GM12878 (cell line): ENCODE measurements around the gene NHERF2. TPM values are rescaled to one million over a fixed set of nuclear protein-coding genes. Genes with fewer than 3 reads are reported as not detected.

ENCODE experiments used
- ATAC-seq: fragments of 200-7000 bp; cut with Tn5 transposase; 3 replicates; pipeline ENCODE4 v1.9.1; 2020; ENCODE audit warnings: mild to moderate bottlenecking, moderate library complexity
- BruUV-seq: library from RNA; stranded (reverse); fragments of 400-500 nt; replicated peaks from 2 replicates; lab custom pipeline; 2021; lab: Mats Ljungman, UMichigan
- CTCF ChIA-PET: fragments of 300-600 bp; sonication (Branson Sonifier 250); formaldehyde crosslinking; extraction: SDS; loops from one replicate; lab custom pipeline; 2021; ENCODE audit warnings: inconsistent platforms; lab: Yijun Ruan, JAX
- POLR2A ChIA-PET: fragments of 350-600 bp; formaldehyde crosslinking; extraction: SDS; loops from one replicate; lab custom pipeline; 2021; ENCODE audit warnings: inconsistent platforms; lab: Charles Lee
- RAD21 ChIA-PET: fragments of 300-600 bp; sonication (Branson Sonifier 250); formaldehyde crosslinking; loops from one replicate; lab custom pipeline; 2023; ENCODE audit warnings: antibody characterized with exemption; ENCODE audit not compliant: unreplicated experiment; lab: Charles Lee
- SMC1A ChIA-PET: fragments of 300-600 bp; sonication (Branson Sonifier 250); formaldehyde crosslinking; loops from one replicate; lab custom pipeline; 2023; ENCODE audit not compliant: unreplicated experiment, uncharacterized antibody; lab: Charles Lee
- DNase-seq: peaks from one replicate; pipeline ENCODE4 v3.0.0-alpha.2; 2011; ENCODE audit warnings: low read depth, low spot score
- FAIRE-seq: peaks from 3 replicates; lab custom pipeline; 2011; peaks lifted over from hg19 to GRCh38; lab: Jason Lieb, UNC
- H2AFZ ChIP-seq: 2 replicates; pipeline ENCODE4 v1.6.0; 2011; ENCODE audit warnings: low read depth, low read length, control low read depth; ENCODE audit not compliant: control insufficient read depth
- H3K27ac ChIP-seq: 2 replicates; pipeline ENCODE4 v1.5.1; 2011; ENCODE audit warnings: control low read depth; ENCODE audit not compliant: control insufficient read depth, insufficient read depth
- H3K27me3 ChIP-seq, 2 experiments: replicated peaks in 1 of 2; 2 replicates each; pipeline versions ENCODE4 v1.6.0 to v1.6.1; 2011; ENCODE audit warnings: low read length in 1 of 2; ENCODE audit not compliant: control insufficient read depth in 2 of 2, insufficient read depth in 2 of 2
- H3K36me3 ChIP-seq, 2 experiments: 2 replicates each; pipeline ENCODE4 v1.5.1; 2011; ENCODE audit warnings: low read length in 1 of 2; ENCODE audit not compliant: control insufficient read depth in 2 of 2, insufficient read depth in 2 of 2
- H3K4me1 ChIP-seq: 2 replicates; pipeline ENCODE4 v1.6.1; 2011; ENCODE audit warnings: mild to moderate bottlenecking, low read length, moderate library complexity, mixed read lengths; ENCODE audit not compliant: control insufficient read depth, insufficient read depth
- H3K4me2 ChIP-seq: 2 replicates; pipeline ENCODE4 v1.6.0; 2011; ENCODE audit warnings: control low read depth; ENCODE audit not compliant: control insufficient read depth, insufficient read depth
- H3K4me3 ChIP-seq: fragments of 200-600 bp; sonication (generic); 2 replicates; pipeline ENCODE4 v1.5.1; 2016
- H3K79me2 ChIP-seq: 2 replicates; pipeline ENCODE4 v1.6.0; 2011; ENCODE audit warnings: low read length; ENCODE audit not compliant: control insufficient read depth, insufficient read depth
- H3K9ac ChIP-seq: 2 replicates; pipeline ENCODE4 v1.8.0; 2011; ENCODE audit warnings: low read length, control low read depth, mixed read lengths; ENCODE audit not compliant: control insufficient read depth, insufficient read depth
- H3K9me3 ChIP-seq: replicated peaks from 3 replicates; pipeline ENCODE4 v1.5.1; 2011; ENCODE audit warnings: mild to moderate bottlenecking, low read length; ENCODE audit not compliant: control insufficient read depth, insufficient read depth
- H4K20me1 ChIP-seq: 2 replicates; pipeline ENCODE4 v1.6.0; 2011; ENCODE audit not compliant: control insufficient read depth, insufficient read depth
- BHLHE40 ChIP-seq, 2 experiments: fragments of 450-650 bp in 1 of 2; IDR thresholded peaks; 2 replicates each; pipeline ENCODE4 v1.6.1; 2011 to 2017; ENCODE audit warnings: low read depth in 2 of 2, borderline replicate concordance in 1 of 2, improper control_type of control experiment in 1 of 2, low read length in 1 of 2, mild to moderate bottlenecking in 1 of 2
- CTCF ChIP-seq, 3 experiments: IDR thresholded peaks in 2 of 3; conservative IDR thresholded peaks in 1 of 3; 2 replicates each; pipeline ENCODE4 v1.5.1; 2011; ENCODE audit warnings: low read depth in 3 of 3, low read length in 3 of 3, mild to moderate bottlenecking in 3 of 3, control low read depth in 2 of 3, moderate library complexity in 2 of 3, inconsistent platforms in 1 of 3, mixed read lengths in 1 of 3; ENCODE audit not compliant: control insufficient read depth in 2 of 3, insufficient read depth in 1 of 3; ENCODE audit errors: extremely low read depth in 1 of 3
- EZH2 ChIP-seq: IDR thresholded peaks from 2 replicates; pipeline ENCODE4 v1.6.1; 2012; ENCODE audit warnings: low read depth, mild to moderate bottlenecking, control low read depth, inconsistent platforms, low read length, borderline replicate concordance; ENCODE audit not compliant: control insufficient read depth
- WGBS: methylation state at CpG from one replicate; pipeline ENCODE4 v1.1.6; 2016; ENCODE audit warnings: low lambda C conversion rate; ENCODE audit not compliant: insufficient replicate concordance, insufficient coverage; ENCODE audit errors: missing lambda C conversion rate; 5-methylcytosine and 5-hydroxymethylcytosine counted together
- in situ Hi-C: fragments of 300-500 bp; cut with MboI; formaldehyde crosslinking; loops from 9 replicates; pipeline ENCODE4 v1.14.3; 2018; ENCODE audit warnings: mixed read lengths
- intact Hi-C: fragments of 100-400 bp; cut with micrococcal nuclease; formaldehyde crosslinking; loops from one replicate; pipeline ENCODE4 v1.14.2; 2022; ENCODE audit not compliant: unreplicated experiment
- polyA plus RNA-seq, 11 experiments: library from polyadenylated mRNA; depleted of rRNA in 4 of 11; unstranded in 6 of 11; stranded (reverse) in 5 of 11; fragments of >200 nt; fragmentation: Nextera tagmentation in 4 of 11; fragmentation: Illumina TruSeq in 1 of 11; extraction: Ambion mirVana in 4 of 11; extraction: Trizol in 1 of 11; gene quantifications; 1 replicate in 1 of 11; 2 replicates in 10 of 11; pipeline versions ENCODE4 v1.2.1 to v1.2.3, GENCODE V29; 2011 to 2016; ENCODE audit warnings: inconsistent platforms in 2 of 11, missing spikeins in 2 of 11, low read depth in 1 of 11
- total RNA-seq, 4 experiments: library from RNA; depleted of rRNA in 3 of 4; stranded (reverse); fragments of >200 nt in 3 of 4; fragmentation: Illumina TruSeq in 1 of 4; extraction: Trizol in 1 of 4; gene quantifications; 2 replicates each; pipeline versions ENCODE4 v1.2.1 to v1.2.3, GENCODE V29; 2013 to 2021
- TF ChIP-seq, protein P1 (sequence below): IDR thresholded peaks from 2 replicates; pipeline ENCODE4 v1.6.1; 2011; ENCODE audit warnings: borderline replicate concordance, low read depth, mild to moderate bottlenecking, moderate library complexity, low read length; ENCODE audit not compliant: insufficient read depth, poor library complexity, severe bottlenecking

The NHERF2 gene
- total and polyA plus RNA-seq, 10 of the 15 experiments (the other 5 are each of a cell fraction or from before 2014, with no cell fraction given): 0.05 to 0.31 (median 0.08) TPM; not detected in 4

DNA sequence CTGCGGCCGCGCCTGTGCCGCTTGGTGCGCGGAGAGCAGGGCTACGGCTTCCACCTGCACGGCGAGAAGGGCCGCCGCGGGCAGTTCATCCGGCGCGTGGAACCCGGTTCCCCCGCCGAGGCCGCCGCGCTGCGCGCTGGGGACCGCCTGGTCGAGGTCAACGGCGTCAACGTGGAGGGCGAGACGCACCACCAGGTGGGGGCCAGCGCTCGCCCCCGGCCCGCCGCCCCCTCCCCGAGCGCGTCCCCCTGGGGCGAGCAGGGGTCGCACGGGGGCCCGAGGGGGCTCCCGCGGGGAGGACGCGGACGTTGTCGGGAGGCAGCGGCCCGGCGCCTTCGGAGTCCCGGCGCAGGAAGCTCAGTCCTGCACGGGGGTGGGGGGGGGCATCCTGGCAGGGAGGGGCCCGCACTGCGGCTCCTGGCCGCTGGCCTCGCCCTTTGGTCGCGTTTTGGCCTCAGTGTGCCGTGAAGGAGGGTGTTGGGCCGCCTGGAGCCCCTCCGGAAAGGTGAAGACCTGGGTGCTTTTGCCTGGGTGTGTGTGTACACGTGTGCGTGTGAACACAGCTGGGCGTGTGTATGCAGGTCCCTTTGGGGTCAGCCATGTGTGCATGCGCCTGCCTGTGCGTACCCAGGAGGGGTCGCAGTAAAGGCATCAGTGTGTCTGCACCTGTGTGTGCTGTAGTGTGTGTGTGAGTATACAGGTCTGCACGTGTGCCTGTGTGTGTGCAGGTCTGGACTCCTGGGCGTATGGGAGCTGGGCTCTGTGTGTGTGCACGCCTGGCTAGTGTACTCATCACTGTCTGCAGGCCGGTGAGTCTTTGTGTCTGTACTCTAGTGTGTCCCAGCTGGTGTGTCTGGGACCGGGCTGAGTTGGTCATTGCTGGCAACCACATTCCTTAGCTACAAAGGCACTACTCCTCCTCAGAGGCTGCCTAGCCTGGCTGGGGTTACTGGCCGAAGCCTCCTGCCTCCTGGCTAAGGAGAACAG lies 615 bp downstream of the NHERF2 start:
- Histone ChIP-seq H3K4me1 (peaks cover 7% of the 10 kb centered on the region), H3K9ac (no peak overlapping the region), H3K4me3 (no peak overlapping the region; the same call in 1 of the 2 replicates), H3K27ac (no peak overlapping the region), H3K79me2 (no peaks in the 10 kb centered on the region)
- DNase-seq (no peak), ATAC-seq (no peak)
- WGBS: 15% methylated on average over 22 of the region's 76 CpGs
- intact Hi-C loops: no loop called here
- ChIA-PET RAD21 (no interaction called here), CTCF (no interaction called here)
- TF ChIP-seq CTCF (IDR thresholded peaks at IDR 0.05 in 2 of 3, conservative IDR thresholded peaks at IDR 0.05 in 1 of 3; ENCODE audit: control insufficient read depth in 2 of 3, extremely low read depth in 1 of 3, insufficient read depth in 1 of 3, low read depth in 3 of 3, low read length in 3 of 3) (peak in 1 of 3 experiments; percentile 14; a peak in 1 of 6 replicates), EZH2 (0 out of 2 replicates have a peak, but pooled peaks have one; percentile 78), BHLHE40 (IDR thresholded peaks at IDR 0.05; ENCODE audit: borderline replicate concordance in 1 of 2, low read depth in 2 of 2, low read length in 1 of 2) (peak in 1 of 2 experiments; percentile 38; a peak in 1 of 4 replicates)
- TF ChIP-seq, protein P1, sequence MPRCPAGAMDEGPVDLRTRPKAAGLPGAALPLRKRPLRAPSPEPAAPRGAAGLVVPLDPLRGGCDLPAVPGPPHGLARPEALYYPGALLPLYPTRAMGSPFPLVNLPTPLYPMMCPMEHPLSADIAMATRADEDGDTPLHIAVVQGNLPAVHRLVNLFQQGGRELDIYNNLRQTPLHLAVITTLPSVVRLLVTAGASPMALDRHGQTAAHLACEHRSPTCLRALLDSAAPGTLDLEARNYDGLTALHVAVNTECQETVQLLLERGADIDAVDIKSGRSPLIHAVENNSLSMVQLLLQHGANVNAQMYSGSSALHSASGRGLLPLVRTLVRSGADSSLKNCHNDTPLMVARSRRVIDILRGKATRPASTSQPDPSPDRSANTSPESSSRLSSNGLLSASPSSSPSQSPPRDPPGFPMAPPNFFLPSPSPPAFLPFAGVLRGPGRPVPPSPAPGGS: no peak
- TF ChIP-seq, all 136 proteins: peak for 3
- Histone ChIP-seq H2AFZ (no peak overlapping the region), H3K36me3 (no peaks in the 10 kb centered on the region), H4K20me1 (peaks cover 5% of the 10 kb centered on the region; the same call in 1 of the 2 replicates), H3K4me2 (peak overlapping the region; percentile 9; the same call in 1 of the 2 replicates), H3K27me3 (peaks cover 11 to 13% of the 10 kb centered on the region in 2 experiments), H3K9me3 (no peaks in the 10 kb centered on the region)
- peak; percentile 35 for FAIRE-seq
- SMC1A ChIA-PET: no interaction called here
- BruUV-seq: no TSS peak
- in situ Hi-C loops: no loop called here
- POLR2A ChIA-PET: no interaction called here
